Measurements from ENCODE around the gene FOXO1.

DNA sequence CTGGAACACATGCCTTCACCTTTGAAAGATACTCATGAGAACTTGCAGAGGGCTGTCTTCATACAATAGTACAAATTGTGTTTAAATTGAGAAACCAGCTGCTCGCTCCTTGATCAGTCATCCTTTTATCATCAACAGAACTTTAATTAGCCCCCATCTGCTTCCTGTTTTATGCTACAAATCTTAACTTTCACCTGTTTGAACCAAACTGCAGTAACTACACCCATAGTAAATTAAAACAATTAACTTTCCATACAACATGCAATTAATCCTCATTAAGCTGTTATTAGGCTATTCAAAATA lies 85.2 kb downstream of the FOXO1 start:
- TF ChIP-seq POLR2A (IDR thresholded peaks at IDR 0.05): no peak
- TF ChIP-seq, protein P1, sequence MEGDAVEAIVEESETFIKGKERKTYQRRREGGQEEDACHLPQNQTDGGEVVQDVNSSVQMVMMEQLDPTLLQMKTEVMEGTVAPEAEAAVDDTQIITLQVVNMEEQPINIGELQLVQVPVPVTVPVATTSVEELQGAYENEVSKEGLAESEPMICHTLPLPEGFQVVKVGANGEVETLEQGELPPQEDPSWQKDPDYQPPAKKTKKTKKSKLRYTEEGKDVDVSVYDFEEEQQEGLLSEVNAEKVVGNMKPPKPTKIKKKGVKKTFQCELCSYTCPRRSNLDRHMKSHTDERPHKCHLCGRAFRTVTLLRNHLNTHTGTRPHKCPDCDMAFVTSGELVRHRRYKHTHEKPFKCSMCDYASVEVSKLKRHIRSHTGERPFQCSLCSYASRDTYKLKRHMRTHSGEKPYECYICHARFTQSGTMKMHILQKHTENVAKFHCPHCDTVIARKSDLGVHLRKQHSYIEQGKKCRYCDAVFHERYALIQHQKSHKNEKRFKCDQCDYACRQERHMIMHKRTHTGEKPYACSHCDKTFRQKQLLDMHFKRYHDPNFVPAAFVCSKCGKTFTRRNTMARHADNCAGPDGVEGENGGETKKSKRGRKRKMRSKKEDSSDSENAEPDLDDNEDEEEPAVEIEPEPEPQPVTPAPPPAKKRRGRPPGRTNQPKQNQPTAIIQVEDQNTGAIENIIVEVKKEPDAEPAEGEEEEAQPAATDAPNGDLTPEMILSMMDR (IDR thresholded peaks at IDR 0.05): no peak

Data from lower leg skin (tissue), 3 donors.